Transverse colon (tissue), 4 donors: Measurements from ENCODE around the gene TAS2R20.
"Not testable (repeated sequence)": the region's sequence is repeated elsewhere in the genome, so short reads cannot be mapped to it uniquely, and the experiment has no call there.

Experiments
- EP300 ChIP-seq: sonication (generic); formaldehyde crosslinking; IDR thresholded peaks from one replicate; pipeline ENCODE4 v1.6.1; 2017; ENCODE audit warnings: antibody characterized with exemption, low read depth
- POLR2AphosphoS5 ChIP-seq, 3 donors: sonication (generic); formaldehyde crosslinking; IDR thresholded peaks; one replicate each; pipeline ENCODE4 v1.6.1; 2016; ENCODE audit warnings: antibody characterized with exemption in 3 of 3
- TF ChIP-seq, protein P1 (sequence below), 5 experiments: fragments of 200-600 bp in 3 of 5; fragments of 450-650 bp in 2 of 5; sonication (generic) in 3 of 5; IDR thresholded peaks; 1 replicate in 2 of 5; 2 replicates in 3 of 5; pipeline ENCODE4 v1.5.1; 2016 to 2017; ENCODE audit warnings: antibody characterized with exemption in 5 of 5, inconsistent platforms in 3 of 5, mild to moderate bottlenecking in 2 of 5, moderate library complexity in 1 of 5

- TF ChIP-seq, protein P1, sequence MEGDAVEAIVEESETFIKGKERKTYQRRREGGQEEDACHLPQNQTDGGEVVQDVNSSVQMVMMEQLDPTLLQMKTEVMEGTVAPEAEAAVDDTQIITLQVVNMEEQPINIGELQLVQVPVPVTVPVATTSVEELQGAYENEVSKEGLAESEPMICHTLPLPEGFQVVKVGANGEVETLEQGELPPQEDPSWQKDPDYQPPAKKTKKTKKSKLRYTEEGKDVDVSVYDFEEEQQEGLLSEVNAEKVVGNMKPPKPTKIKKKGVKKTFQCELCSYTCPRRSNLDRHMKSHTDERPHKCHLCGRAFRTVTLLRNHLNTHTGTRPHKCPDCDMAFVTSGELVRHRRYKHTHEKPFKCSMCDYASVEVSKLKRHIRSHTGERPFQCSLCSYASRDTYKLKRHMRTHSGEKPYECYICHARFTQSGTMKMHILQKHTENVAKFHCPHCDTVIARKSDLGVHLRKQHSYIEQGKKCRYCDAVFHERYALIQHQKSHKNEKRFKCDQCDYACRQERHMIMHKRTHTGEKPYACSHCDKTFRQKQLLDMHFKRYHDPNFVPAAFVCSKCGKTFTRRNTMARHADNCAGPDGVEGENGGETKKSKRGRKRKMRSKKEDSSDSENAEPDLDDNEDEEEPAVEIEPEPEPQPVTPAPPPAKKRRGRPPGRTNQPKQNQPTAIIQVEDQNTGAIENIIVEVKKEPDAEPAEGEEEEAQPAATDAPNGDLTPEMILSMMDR (IDR thresholded peaks at IDR 0.05) = not testable (repeated sequence)
- TF ChIP-seq POLR2AphosphoS5 (IDR thresholded peaks at IDR 0.05); EP300: not testable (repeated sequence)
Observed at GRCh38 chr12:11033959-11034358, 35.9 kb upstream of the TAS2R20 start.
